ENCODE measurements around the gene ZNF195.
"Not testable (repeated sequence)": the region's sequence is repeated elsewhere in the genome, so short reads cannot be mapped to it uniquely, and the experiment has no call there.

The ZNF195 gene

DNA sequence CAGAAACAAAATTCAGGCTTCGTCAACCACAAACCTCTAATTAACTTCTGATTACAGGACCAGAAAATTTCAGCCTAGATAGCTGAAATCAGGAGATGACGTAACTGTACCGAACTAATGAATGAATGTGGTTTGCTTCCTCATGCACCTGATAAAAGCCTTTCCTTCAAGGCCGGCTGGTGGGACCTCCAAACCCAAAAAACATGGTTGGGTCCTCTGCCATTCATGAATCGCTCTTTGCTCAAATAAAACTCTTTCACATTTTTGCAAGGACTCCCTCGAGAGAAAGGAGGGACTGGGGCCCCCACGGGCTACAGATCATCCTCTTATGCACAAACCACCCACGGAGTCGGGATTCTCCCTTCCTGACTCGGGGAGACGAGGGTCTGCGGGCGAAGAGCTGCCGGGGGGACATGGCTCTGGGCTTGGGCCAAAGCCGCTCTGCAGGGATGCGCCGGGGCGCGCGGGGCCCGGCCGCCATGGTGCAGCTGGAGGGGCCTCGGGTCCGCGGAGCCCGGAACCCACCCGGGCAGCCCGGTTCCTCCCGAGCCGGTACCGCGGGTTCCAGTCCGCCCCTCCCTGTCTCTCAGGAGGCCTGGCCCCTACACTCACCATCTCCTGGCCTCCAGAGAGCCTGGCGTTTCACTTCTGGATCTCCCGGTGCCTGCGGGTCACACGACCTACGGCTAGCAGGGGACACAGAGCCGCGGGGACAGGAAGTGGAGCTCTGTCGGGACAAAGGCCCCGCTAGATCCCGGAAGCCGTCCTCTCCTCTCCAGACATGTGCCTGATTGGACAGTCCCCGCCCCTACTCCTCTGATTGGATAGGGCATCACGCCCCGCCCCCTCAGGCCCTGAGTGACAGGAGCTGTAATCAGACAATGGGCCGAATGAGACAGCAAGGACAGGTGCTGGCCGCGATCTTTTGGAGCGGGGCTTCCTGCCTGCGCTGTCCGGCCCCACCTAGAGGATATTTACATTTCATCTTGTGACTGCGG lies at the start of gene ZNF195:
Gene ZNF195 (minus strand): TSS at position 721 of the 998 bp plus-strand sequence. CDS start 106 bp downstream, at position 615.
- DNase-seq (ENCODE audit: low read depth in 3 of 3): peak; percentile 96 to 98 (median 98)

DNA sequence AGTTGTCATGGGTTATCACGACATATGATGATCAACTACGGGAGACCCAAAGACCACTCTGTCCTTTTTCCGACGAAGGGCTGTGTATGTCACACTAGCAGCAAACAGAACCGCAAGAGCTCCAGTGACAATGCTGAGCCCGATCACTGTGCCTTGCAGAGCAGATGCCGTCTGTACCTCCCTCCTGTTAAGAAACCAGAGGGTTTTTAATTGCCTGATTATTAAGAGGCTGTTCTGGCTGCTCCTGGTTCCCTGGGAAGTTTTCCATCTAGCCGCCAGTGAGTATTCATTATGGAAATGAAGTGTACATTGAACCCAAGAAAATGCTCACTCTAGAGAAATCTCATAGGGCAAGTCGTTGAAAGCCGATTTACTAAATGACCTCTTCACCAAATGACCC lies 49.1 kb upstream of the ZNF195 start:
- not testable (repeated sequence) for DNase-seq (ENCODE audit: low read depth in 3 of 3)

DNA sequence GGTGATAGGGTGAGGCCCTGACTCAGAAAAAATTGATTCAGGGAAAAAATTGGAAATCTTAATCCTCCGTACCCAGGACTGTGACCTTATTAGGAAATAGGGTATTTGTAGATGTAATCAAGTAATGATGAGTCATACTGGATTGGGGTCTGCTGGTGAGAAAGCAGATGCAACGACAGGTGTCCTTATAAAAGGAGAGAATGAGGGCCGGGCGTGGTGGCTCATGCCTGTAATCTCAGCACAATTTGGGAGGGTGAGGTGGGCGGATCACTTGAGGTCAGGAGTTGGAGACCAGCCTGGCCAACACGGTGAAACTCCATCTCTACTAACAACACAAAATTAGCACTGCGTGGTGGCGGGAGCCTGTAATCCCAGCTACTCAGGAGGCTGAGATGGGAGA lies 47.6 kb upstream of the ZNF195 start:
- DNase-seq (ENCODE audit: low read depth in 3 of 3): not testable (repeated sequence)

DNA sequence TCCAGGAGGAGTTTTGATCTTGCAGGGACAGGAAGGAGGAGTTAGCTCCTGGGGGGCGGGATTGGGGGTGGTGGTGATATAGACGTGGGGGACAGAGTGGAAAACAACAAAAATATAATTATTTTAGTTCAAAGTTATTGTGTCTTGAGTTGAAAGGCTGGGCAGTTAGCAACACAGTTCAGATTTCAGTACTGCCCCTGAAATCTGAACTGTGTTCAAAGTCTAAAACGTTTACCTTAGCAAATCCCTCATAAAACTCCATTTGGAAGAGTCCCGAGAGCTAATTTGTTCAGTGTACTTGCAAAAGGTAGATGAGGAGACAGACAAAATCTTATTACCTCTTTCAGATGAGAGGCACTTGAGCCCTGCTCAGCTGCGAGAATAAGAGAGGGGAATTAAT lies 45.0 kb upstream of the ZNF195 start:
- DNase-seq (ENCODE audit: low read depth in 3 of 3): not testable (repeated sequence)

DNA sequence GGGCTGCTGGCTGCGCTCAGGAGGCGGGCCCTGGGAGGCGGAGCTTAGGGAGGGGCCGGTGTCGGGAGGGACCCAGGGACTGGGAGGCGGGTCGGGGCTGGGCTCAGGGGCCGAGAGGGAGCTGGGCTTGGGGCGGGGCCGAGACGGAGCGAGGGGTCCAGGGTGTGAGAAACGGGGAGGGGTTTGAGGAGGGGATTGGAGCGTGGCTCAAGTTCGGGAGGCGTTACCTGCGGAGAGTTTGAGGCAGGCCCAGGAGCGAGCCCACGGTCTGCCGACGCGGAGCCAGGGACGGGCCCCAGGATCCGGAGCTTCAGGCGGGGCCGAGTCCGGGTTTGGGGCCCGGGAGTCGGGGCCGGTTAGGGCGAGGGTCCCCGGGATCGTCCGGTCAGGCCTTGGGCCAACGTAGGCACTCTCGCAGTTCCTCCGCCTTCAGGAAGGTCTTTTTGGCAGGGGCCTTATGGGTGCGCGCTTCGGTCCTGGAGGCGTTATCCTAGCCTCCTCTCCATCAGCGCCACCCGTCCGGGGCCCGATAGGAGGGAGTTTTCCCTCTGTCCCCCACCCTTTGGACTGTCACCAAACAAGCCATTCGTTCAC lies 44.3 kb upstream of the ZNF195 start:
- DNase-seq (ENCODE audit: low read depth in 3 of 3): not testable (repeated sequence)

DNA sequence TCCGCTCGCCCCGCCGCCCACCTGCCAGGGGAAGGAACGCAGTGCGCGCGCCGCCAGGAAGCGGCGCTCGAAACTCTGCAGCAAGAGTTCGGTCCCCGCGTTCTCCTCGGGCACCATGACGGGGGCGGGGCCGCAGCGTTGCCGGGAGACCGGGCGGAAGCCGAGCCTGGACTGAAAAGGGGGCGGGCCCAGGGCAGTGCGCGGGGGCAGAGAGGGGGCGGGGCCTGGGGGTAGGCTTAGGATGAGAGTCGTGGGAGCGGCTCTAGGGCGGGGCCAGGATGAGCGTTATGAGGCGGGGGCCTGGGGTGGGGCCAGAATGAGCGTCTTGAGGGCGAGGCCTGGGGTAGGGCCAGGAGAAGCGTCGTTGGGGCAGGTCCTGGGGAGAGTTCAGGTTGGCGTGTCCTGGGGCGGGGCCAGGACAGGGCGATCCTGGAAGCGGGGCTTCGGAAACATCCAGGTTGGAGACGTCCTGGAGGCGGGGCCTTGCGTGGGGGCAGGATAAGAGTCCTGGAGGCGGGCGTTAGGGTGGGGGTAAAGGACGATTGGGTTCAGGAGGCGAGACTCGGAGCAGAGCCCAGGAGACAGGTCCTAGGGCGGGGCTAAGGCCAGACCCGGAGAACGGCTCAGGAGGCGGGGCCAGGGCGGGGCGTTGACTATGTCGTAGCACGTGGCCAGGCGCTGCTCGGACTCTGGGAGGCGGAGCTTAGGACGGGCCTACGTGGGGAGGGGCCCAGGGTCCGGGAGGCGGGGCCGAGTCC lies 43.6 kb upstream of the ZNF195 start:
- peak; percentile 95 to 98 (median 97) for DNase-seq (ENCODE audit: low read depth in 3 of 3)

DNA sequence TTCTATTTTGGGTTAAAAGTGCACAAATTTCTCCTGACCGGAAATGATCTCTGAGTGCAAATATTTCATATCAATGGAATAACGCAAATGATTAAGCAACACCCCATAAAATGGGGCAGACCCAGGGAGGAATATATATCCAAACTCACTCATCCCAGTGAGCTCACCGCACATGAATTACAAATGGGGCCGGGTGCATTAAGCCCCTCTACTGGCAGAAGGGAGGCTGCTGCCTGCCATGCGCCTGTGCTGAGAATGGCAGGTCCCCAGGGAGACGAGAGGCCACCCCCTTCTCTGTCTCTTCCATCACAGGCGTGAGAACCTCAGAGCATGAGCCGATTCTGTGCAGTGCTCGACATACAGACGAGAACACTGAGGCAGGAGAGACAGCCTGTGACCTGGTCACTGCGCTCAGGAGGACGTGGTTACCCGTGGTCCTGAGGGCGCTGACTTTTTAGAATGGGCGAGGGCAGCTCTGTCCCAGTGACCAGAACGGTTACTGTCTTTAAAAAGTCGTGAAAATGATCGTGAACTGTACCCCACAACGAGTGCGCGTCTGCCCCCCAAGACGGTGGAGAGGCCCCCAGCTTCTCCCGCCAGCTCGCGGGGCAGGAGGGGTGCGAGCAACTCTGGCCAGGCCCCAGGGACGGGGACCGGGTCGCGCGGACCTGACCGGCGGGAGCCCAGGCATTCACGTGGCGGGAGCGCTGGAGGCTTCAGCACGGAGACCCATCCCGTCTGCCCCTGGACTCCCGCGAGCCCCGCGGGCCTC lies 42.8 kb upstream of the ZNF195 start:
- peak in 1 of 3 donors; percentile 22 for DNase-seq (ENCODE audit: low read depth in 3 of 3)

DNA sequence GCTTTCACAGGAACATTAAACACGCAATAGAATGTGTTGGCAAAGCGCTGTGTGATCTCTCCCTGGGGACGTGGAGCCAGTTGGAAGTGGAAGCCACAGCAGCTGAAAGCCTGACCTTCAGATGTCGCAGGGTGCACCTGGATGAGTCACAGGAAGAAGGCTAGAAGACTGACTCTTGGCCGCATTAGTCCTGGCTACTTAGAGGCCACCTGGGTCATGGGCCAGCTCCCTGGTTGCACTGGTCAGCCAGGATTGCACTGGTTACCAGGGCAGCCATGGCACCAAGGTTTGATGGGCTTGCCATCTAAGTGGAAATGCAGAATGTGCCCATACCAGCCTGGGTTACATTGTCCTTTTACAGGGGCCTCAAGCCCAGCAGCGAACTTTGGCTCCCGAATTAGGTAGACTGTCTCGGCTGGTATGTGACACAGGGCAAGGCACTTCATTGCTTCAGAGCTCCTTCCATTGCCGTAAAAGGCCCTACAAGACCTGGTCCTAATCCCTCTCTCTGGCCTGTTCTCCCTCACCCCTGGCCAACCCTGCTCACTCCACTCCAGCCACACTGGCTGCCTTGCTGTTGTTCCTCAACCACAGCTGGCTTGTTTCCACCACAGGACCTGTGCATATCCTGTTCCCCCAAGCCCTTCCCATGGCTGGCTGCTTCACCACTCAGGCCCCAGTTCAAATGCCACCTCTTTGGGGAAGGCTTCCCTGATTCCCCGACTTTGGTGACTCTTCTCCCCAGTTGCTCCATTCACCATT lies 41.5 kb upstream of the ZNF195 start:
- not testable (repeated sequence) for DNase-seq (ENCODE audit: low read depth in 3 of 3)

DNA sequence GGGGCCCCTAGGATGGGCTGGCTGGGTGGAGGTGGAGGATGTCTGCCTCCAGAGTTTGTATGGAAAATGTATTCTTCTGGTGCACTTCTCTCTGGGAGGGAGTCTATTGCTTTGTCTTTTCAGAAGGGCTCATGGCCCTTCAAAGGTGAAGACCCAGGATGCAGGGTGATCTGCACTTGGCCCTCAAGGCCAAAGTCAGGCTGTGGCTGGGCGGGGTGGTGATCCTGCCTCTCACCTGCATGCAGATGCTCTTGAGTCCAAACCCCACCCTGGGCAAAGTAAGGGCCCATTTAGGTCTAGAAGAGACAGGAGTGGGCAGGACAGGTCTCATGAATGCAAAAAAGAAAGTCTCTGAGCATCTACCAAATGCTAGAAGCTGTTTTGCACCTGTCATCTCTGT lies 40.5 kb upstream of the ZNF195 start:
- not testable (repeated sequence) for DNase-seq (ENCODE audit: low read depth in 3 of 3)

DNA sequence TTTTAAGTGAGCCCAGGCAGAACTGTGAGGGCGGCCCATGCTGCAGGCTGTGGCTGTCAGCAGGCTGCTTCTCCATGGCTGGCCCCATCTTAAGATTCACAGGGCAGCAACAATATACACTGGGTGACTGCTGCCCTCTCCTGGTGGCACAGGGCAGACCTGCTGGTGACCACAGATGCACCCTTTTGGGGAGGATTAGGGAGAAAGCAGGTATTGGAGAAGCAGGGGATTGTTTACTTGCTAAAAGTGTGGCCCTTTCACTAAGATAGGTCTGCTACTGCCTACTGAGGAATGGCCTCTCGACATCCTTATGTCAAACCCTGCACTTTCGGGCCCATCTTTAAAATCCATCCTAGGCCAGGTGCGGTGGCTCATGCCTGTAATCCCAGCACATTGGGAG lies 38.1 kb upstream of the ZNF195 start:
- DNase-seq (ENCODE audit: low read depth in 3 of 3): peak; percentile 41 to 45 (median 45)

DNA sequence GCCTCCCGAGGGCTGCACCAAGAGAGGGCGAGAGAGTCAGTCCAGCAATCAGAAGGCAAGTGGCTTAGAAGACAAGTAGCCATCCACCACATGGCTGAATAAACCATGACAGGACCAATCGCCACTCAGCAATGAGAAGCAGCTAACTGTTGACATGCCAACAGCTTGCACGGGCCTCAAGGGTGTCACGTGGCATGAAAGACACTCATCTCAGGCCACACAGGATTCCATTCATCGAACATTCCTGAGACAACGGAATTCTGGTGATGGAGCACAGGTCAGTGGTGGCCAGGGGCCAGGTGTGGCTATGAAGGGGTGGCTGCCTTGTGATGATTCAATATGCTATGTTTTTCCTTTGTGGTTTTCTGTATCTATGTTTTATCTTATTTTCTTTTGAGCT lies 36.4 kb upstream of the ZNF195 start:
- DNase-seq (ENCODE audit: low read depth in 3 of 3): not testable (repeated sequence)

DNA sequence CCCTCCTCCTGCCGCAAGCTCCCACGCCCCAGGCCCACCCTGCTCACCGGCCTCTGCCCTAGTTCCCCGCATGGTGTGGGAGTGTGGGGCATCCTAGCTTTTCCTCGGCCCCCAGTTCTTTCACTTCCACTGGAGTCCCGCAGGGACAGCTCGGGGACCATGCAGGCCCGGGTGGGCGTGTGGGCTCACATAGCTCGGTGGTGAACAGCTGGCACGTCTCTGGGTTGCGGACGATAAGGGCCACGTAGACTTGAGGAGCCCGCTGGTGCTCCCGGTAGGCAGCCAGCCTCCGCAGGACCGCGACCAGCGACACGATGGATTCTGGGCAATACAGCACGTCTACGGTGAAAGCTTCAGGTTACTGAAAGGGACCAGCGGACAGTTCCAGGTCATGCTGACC lies 34.7 kb upstream of the ZNF195 start:
- DNase-seq (ENCODE audit: low read depth in 3 of 3): not testable (repeated sequence)

DNA sequence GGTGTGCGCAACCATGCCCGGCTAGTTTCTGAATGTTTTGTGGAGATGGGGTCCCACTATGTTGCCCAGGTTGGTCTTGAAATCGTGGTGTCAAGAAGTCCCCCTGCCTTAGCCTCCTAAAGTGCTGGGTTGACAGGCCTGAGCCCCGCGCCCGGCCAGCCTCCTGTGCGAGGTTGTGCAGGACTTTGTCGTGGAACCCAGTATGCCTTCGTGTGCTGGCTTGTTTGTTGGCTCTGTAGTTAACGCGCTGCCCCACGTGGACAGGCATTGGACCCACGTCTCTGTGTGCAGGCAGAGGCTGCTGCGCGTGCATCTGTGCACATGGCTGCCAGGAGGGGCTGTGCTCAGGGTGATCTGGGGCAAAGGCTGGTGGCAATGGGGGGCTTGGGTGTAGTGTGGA lies 33.9 kb upstream of the ZNF195 start:
- DNase-seq (ENCODE audit: low read depth in 3 of 3): no peak

DNA sequence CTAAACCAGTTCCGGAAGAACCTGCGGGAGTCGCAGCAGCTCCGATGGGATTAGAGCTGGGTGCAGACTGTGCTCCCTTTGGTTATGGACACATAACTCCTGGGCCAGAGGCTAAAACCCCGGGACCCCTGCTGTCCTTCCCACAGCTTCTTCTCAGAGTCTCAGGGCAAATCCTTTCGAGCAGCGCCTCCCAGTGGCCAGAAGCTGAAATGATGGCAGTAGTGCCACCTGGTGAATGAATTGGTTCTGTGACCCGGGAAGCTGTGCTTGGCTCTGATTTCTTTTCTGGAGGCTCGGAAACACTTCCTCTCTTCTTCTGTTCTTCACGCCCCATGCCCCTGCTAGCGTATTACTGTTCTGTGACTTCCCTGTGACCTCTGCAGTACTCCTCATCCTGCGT lies 29.8 kb upstream of the ZNF195 start:
- DNase-seq (ENCODE audit: low read depth in 3 of 3): peak; percentile 52 to 71 (median 61)

DNA sequence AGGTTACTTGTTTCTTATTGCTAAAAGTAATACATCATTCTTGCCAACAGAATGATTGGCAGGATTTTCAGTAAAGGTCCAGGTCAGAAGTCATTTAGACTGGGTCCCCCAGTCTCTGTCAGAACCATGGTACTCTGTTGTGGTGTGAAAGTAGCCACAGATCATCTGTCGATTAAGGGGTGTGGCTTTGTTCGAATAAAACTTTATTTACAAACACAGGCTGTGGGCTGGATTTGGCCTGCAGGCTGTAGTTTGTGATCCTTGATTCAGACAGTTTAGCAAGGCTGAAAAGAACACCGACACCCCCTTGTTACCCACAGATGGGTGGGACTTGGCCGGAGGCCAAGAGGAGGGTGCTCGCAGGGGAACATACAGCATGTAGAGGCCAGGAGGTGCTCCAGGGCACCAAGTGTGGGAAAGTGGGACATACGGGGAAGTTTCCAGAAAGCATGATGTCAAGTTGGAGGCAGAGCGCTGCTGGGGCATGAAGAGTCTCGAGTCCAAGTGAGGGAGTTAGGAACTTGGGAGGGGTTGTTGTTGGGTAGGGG lies 29.2 kb upstream of the ZNF195 start:
- not testable (repeated sequence) for DNase-seq (ENCODE audit: low read depth in 3 of 3)

DNA sequence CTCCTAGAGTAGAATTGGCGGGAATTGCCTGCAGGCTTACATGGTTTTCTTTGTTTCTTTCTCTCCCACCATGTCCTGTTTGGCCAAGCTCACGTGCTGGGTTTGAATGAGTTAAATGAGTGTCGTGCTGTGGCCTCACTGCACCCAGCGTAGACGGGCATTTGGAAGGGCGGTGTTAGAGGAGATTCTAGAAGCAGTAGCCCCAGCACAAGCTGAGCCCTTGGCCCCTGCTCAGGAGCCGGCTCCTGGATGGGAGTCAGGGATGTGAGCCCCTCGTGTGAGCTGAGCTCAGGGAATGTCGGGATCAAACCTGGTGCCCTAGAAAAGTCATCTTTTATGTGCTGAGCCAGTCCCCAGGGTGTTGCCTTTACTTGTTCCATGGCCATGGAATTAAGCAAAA lies 28.0 kb upstream of the ZNF195 start:
- not testable (repeated sequence) for DNase-seq (ENCODE audit: low read depth in 3 of 3)

DNA sequence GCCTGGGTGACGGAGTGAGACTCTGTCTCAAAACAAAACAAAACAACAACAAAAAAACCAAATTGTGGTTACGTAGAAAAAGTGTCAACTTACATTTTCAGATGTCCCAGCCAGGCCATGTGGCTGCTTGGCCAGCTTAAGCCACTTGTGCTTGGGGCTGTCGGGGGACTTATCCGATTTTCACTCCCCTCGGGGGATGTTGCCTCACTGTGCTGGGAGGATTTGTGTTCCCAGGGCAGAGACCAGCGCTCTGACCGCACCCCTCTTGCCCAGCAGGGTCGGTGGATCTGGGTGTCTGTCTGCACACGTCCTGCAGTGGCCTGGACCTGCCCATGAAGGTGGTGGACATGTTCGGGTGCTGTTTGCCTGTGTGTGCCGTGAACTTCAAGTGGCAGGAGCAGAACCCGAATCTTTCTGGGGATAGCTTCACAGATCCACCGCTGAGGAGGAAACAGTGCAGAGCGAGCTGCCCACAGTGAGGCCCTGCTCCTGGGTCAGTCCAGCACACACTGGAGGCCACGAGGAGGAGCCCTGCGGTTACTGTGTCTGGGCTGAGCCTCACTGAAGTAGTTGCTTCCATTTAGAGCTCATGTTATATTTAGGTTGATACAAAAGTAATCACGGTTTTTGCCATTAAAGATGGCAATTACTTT lies 27.4 kb upstream of the ZNF195 start:
- DNase-seq (ENCODE audit: low read depth in 3 of 3): not testable (repeated sequence)

DNA sequence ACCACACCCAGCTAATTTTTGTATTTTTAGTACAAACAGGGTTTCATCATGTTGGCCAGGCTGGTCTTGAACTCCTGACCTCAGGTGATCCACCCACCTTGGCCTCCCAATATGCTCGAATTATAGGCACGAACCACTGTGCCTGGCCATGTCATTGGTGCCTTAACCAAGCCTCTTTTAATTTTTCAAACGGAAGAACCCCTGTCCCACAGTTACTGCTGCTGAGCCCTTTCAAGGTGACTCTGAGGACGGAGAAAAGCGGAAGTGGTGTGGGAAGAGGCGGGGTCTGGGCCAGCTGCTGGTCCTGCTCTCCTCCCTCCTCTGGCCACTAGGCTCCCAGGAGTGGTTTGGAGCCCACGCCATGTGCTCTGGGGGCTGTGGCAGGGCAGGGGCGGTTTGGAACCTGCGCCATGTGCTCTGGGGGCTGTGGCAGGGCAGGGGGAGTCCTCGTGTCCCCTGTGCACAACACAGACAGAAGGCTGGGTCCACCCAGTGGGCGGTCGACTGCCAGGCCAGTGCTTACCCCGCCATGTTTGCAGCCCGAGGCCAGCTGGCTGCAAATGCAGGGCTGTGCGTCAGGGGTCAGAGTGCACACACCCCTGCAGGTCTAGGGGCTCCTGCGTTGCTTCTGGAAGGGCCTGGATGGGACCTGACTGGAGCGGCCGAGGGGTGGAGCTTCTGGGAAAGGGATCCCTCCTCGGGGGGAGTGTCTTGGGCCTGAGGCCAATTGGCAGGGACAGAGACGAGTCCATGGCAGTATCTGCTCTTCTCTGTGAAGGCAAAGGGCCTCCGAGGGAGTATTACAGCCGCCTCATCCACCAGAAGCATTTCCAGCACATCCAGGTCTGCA lies 25.4 kb upstream of the ZNF195 start:
- not testable (repeated sequence) for DNase-seq (ENCODE audit: low read depth in 3 of 3)

DNA sequence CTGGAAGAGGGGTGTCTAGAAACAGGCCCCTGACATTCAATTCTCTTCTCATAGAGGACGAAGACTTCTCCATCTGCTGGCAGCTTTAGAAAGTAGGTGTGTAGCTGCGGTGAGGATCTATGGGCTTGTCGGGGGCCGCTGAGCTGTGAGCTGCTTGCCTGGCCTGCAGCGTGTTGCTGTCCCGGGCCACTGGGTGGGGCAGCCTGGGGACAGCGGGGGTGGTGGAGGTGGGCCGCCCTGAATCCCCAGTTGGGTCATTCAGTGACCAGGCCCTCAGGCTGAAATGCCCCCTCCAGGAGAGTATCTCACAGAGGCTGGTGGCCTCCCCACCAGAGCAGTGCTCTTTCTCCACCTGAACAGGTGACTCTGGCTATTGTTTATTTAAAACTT lies 23.9 kb upstream of the ZNF195 start:
- DNase-seq (ENCODE audit: low read depth in 3 of 3): not testable (repeated sequence)

All from stimulated activated CD4-positive, alpha-beta T cell treated with anti-CD3 and anti-CD28 coated beads, TNF-alpha, amount 100 ng/mL, for 48 hours (primary cell).